Neural progenitor cell (in vitro differentiated cells): ENCODE measurements around the gene GALNT18.

ENCODE experiments used
- EZH2 ChIP-seq: fragments of 200-600 bp; sonication (generic); IDR thresholded peaks from 2 replicates; pipeline ENCODE4 v1.6.1; 2017; ENCODE audit warnings: antibody characterized with exemption, mild to moderate bottlenecking, moderate library complexity
- EZH2phosphoT487 ChIP-seq: fragments of 200-600 bp; sonication (generic); IDR thresholded peaks from 2 replicates; pipeline ENCODE4 v1.6.1; 2017; ENCODE audit warnings: antibody characterized with exemption
- TF ChIP-seq, protein P1 (sequence below): fragments of 200-600 bp; sonication (generic); IDR thresholded peaks from 2 replicates; pipeline ENCODE4 v1.5.1; 2017; ENCODE audit warnings: antibody characterized with exemption, mild to moderate bottlenecking

DNA sequence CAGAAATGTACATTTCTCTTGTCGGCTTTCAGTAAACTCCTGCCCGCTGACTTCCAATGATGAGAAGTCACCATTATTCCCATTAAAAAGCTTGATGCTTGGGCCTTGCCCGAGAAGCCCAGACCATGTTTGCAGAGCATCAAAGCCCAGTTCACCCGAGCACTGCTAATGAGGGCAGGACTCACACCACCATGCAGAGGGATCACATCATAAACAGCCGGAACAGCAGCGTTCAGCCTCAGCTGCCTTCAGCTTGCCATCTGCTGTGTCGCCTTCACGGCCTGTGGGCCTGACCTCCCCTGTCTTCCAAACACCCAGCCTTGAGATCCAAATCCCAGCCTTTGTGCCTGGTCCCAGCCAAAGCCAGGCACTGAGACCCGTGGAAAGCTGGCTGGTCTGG, 163.3 kb downstream of the GALNT18 start:
- TF ChIP-seq, protein P1, sequence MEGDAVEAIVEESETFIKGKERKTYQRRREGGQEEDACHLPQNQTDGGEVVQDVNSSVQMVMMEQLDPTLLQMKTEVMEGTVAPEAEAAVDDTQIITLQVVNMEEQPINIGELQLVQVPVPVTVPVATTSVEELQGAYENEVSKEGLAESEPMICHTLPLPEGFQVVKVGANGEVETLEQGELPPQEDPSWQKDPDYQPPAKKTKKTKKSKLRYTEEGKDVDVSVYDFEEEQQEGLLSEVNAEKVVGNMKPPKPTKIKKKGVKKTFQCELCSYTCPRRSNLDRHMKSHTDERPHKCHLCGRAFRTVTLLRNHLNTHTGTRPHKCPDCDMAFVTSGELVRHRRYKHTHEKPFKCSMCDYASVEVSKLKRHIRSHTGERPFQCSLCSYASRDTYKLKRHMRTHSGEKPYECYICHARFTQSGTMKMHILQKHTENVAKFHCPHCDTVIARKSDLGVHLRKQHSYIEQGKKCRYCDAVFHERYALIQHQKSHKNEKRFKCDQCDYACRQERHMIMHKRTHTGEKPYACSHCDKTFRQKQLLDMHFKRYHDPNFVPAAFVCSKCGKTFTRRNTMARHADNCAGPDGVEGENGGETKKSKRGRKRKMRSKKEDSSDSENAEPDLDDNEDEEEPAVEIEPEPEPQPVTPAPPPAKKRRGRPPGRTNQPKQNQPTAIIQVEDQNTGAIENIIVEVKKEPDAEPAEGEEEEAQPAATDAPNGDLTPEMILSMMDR, result no peak
- TF ChIP-seq EZH2 (no peak), EZH2phosphoT487 (no peak)
